Neuron (in vitro differentiated cells): Measurements from ENCODE around the gene ADAMTS7.
"Not testable (repeated sequence)": the region's sequence is repeated elsewhere in the genome, so short reads cannot be mapped to it uniquely, and the experiment has no call there.

Source experiments
- H2AFZ ChIP-seq: one replicate; pipeline ENCODE4 v1.6.1; 2013; ENCODE audit warnings: low read depth, mild to moderate bottlenecking, inconsistent platforms, low read length, moderate library complexity
- H3K27me3 ChIP-seq: one replicate; pipeline ENCODE4 v1.6.1; 2013; ENCODE audit warnings: low read length; ENCODE audit not compliant: insufficient read depth
- H3K36me3 ChIP-seq: one replicate; pipeline ENCODE4 v1.6.1; 2013; ENCODE audit warnings: low read length; ENCODE audit not compliant: insufficient read depth
- H3K4me1 ChIP-seq: one replicate; pipeline ENCODE4 v1.6.1; 2013; ENCODE audit warnings: low read length; ENCODE audit not compliant: insufficient read depth
- H3K4me3 ChIP-seq: 2 replicates; pipeline ENCODE4 v1.5.1; 2013; ENCODE audit warnings: mild to moderate bottlenecking, low read length, moderate library complexity
- H3K9me3 ChIP-seq: one replicate; pipeline ENCODE4 v1.6.1; 2013; ENCODE audit warnings: low read length

Gene ADAMTS7, protein sequence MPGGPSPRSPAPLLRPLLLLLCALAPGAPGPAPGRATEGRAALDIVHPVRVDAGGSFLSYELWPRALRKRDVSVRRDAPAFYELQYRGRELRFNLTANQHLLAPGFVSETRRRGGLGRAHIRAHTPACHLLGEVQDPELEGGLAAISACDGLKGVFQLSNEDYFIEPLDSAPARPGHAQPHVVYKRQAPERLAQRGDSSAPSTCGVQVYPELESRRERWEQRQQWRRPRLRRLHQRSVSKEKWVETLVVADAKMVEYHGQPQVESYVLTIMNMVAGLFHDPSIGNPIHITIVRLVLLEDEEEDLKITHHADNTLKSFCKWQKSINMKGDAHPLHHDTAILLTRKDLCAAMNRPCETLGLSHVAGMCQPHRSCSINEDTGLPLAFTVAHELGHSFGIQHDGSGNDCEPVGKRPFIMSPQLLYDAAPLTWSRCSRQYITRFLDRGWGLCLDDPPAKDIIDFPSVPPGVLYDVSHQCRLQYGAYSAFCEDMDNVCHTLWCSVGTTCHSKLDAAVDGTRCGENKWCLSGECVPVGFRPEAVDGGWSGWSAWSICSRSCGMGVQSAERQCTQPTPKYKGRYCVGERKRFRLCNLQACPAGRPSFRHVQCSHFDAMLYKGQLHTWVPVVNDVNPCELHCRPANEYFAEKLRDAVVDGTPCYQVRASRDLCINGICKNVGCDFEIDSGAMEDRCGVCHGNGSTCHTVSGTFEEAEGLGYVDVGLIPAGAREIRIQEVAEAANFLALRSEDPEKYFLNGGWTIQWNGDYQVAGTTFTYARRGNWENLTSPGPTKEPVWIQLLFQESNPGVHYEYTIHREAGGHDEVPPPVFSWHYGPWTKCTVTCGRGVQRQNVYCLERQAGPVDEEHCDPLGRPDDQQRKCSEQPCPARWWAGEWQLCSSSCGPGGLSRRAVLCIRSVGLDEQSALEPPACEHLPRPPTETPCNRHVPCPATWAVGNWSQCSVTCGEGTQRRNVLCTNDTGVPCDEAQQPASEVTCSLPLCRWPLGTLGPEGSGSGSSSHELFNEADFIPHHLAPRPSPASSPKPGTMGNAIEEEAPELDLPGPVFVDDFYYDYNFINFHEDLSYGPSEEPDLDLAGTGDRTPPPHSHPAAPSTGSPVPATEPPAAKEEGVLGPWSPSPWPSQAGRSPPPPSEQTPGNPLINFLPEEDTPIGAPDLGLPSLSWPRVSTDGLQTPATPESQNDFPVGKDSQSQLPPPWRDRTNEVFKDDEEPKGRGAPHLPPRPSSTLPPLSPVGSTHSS (N-terminal part only)

DNA sequence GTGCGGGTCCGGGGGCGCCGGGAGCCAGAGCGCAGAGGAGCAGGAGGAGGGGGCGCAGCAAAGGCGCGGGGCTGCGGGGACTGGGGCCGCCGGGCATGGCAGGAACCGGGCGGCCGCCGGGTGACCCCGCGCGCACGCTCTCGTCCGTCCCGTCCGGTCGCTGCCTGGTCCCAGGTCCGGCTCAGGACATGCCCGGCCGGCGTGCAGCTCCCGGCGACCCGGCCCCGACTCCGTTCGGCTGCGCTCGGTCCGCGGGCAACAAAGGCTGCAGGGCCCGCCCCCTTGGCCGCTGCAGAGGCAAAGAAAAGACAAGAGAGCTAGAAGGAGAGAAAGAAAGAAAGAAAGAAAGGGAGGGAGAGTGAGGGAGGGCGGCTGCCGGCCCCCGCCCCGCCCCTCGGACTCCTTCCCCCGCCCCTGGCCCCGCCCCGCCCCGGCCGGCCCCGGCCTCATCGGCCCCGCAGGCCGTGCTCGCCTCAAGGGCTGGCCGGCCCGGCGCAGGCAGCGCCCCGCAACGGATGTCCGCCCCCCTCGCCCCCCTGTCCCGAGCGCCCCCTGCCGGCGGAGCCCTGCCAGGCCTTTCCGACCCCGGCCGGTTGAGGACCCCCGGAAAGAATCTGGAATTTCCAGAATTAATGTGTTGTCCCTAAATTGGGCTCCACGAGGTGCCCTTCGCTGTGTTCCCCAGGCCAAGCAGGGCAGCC, at the start of gene ADAMTS7:
Gene ADAMTS7 (minus strand): TSS at position 341 of the 701 bp plus-strand sequence. CDS start 244 bp downstream, at position 97.
- H3K27me3 ChIP-seq = no peaks in the 10 kb centered on the region
- H3K4me1 ChIP-seq = peaks cover 5% of the 10 kb centered on the region
- peak within 1 kb of the TSS; percentile 88 for H2AFZ ChIP-seq
- H3K36me3 ChIP-seq = no peaks in the 10 kb centered on the region
- peaks cover 6% of the 10 kb centered on the region for H3K9me3 ChIP-seq
- H3K4me3 ChIP-seq = peak within 1 kb of the TSS; percentile 80

DNA sequence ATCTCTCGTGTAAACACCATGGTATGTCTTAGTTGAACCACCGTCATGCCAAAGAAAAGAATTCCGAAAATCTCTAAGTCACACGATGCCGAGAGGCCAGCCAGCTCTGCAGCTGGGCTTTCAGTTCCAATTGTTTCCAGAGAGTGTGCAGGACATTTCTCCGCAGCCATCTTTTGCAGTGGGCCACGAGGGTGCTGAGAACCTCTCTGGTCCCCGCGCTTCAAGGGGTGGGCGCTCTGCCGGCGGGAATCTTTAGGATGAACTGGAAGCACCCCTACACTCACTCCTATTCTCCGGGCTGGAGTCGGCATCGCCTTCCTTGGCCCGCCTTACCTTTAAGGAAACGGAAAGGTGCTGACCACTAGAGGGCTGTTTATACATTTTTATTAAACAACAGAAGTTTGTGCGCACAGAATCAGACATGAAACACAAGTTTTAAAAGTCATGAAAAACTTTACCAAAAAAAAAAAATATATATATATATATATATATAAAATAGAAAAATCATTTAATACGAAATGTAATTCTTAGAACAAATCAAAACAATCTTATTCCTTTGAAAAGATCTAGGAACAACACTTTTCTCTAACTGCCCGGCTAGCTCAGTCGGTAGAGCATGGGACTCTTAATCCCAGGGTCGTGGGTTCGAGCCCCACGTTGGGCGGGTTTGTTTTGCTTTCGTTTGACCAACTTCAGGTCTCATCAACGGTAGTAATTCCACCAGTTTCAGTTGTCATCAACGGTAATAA, 48.9 kb upstream of the ADAMTS7 start:
- peak overlapping the region; percentile 61 for H3K4me3 ChIP-seq
- H3K4me1 ChIP-seq = peaks cover 6% of the 10 kb centered on the region
- no peaks in the 10 kb centered on the region for H3K36me3 ChIP-seq
- peak overlapping the region; percentile 87 for H2AFZ ChIP-seq
- H3K27me3 ChIP-seq = no peaks in the 10 kb centered on the region
- no peaks in the 10 kb centered on the region for H3K9me3 ChIP-seq

DNA sequence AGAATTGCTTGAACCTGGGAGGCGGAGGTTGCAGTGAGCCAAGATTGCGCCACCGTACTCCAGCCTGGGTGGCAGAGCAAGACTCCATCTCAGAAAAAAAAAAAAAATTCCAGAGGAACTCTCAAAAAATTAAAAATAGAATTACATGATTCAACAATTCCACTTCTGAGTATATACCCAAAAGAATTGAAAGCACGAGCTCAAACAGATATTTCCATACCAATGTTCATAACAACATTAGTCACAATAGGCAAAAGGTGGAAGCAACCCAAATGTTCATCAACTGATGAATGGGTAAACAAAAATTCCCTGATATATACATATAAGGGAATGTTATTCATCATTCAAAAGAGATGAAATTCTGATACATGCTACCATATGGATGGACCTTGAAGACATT, 44.5 kb upstream of the ADAMTS7 start:
- no peaks in the 10 kb centered on the region for H3K36me3 ChIP-seq
- no peak overlapping the region for H3K4me3 ChIP-seq
- H3K27me3 ChIP-seq = no peaks in the 10 kb centered on the region
- peaks cover 8% of the 10 kb centered on the region for H3K4me1 ChIP-seq
- H3K9me3 ChIP-seq = no peaks in the 10 kb centered on the region
- H2AFZ ChIP-seq = no peak overlapping the region

DNA sequence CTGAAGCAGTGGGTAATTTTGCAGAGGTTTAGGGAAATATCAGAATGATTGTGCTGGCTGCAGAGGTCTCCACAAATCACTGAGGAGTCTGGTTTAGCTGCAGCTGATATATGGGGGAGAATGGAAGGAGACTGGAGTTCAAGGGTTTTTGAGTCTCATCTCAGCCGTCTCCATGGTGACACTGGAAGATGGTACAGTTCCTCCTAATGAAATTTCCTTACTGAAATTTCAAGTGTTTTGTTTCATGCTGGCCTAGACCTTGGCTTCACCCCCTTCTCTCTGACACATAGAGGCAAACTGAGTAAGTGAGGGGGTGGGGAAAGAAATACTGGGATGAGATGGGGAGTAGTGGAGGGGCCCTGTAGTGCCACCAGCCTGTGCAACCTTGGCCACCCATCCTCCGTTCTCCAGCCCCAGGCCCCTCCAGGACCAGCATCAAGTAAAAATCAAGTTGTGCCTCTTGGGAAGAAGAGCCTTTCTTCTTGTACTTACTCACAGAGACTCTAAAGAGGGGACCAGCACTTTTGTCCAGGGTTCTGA, 43.6 kb upstream of the ADAMTS7 start:
- H3K36me3 ChIP-seq = no peaks in the 10 kb centered on the region

DNA sequence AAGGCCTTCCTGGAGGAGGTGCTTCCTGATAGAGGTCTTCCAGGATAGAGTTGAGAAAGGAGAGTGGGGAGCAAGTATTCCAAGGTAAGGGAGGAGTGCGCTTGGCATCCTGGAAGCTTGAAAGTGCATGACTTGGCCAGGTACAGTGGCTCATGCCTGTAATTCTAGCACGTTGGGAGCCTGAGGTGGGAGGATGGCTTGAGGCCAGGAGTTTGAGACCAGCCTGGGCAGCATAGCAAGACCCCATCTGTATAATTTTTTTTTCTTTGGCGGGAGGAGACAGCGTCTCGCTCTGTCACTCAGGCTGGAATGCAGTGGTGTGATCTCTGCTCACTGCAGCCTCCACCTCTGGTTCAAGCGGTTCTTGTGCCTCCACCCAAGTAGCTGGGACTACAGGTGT, 42.2 kb upstream of the ADAMTS7 start:
- H2AFZ ChIP-seq = no peak overlapping the region
- no peaks in the 10 kb centered on the region for H3K36me3 ChIP-seq
- no peaks in the 10 kb centered on the region for H3K9me3 ChIP-seq
- peaks cover 12% of the 10 kb centered on the region for H3K4me1 ChIP-seq
- H3K4me3 ChIP-seq = no peak overlapping the region
- H3K27me3 ChIP-seq = no peaks in the 10 kb centered on the region

More for the DNA sequence above, 43.6 kb upstream of the ADAMTS7 start:
- Histone ChIP-seq H3K4me3 (no peak overlapping the region), H3K27me3 (no peaks in the 10 kb centered on the region), H2AFZ (no peak overlapping the region), H3K4me1 (peaks cover 12% of the 10 kb centered on the region), H3K9me3 (no peaks in the 10 kb centered on the region)

DNA sequence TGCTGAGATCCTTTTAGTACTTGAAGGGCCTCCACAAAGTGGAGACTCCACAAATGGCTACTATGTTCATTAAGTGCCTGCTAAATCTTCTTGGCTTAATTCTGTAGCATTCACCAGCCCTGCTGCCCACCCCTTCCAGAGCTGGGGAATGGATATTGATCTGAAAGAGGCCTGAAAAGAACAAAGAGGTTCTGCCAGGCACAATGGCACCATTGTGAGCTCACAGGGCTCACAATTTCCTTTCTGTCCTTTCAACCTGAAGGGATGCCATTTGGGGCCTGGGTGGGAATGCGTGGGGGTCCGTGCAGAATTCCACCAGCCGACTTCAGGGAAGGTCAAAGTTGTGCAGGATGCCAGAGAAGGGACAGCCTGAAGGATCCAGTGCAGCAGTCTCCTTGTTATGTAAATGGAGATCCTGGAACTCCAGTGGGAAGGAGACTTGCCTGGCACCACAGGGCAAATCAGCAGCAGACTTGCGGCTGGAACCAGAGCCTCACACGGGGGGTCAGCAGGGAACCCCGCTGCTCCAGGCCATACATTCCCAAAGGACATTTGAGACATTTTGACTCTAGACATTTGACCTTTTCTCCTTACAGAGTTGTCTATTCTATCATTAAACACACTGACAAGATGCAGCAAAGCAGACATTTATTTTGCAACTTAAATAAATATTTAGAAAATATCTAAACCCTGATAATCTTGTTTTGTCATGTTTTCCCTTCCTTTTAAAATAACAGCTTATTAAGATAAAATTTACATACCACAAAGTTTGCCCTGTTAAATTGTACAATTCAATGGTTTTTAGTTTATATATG, 39.9 kb upstream of the ADAMTS7 start:
- H3K9me3 ChIP-seq = no peaks in the 10 kb centered on the region
- no peaks in the 10 kb centered on the region for H3K27me3 ChIP-seq
- no peak overlapping the region for H2AFZ ChIP-seq
- peaks cover 12% of the 10 kb centered on the region for H3K4me1 ChIP-seq
- no peaks in the 10 kb centered on the region for H3K36me3 ChIP-seq
- no peak overlapping the region for H3K4me3 ChIP-seq

DNA sequence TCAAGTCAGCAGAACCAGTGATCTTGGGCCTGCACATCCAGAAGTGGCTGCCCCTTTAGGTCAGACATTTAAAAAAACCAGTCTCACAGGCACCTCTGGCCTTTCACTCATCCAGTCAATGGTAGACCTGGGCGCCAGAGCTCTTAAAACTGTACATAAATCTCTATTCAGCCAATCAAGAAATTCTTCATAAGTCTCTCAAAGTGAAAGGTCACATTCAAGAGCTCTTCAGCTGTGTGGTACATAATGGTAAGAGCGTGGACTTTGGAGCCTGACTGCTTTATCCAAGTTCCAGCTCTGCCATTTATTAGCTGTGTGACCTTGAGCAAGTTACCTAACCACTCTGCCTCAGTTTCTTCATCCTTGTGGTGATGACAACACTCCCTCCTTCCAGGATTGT, 39.1 kb upstream of the ADAMTS7 start:
- Histone ChIP-seq H3K27me3 (no peaks in the 10 kb centered on the region), H3K4me3 (no peak overlapping the region), H3K36me3 (no peaks in the 10 kb centered on the region), H2AFZ (no peak overlapping the region), H3K4me1 (peaks cover 12% of the 10 kb centered on the region), H3K9me3 (no peaks in the 10 kb centered on the region)

DNA sequence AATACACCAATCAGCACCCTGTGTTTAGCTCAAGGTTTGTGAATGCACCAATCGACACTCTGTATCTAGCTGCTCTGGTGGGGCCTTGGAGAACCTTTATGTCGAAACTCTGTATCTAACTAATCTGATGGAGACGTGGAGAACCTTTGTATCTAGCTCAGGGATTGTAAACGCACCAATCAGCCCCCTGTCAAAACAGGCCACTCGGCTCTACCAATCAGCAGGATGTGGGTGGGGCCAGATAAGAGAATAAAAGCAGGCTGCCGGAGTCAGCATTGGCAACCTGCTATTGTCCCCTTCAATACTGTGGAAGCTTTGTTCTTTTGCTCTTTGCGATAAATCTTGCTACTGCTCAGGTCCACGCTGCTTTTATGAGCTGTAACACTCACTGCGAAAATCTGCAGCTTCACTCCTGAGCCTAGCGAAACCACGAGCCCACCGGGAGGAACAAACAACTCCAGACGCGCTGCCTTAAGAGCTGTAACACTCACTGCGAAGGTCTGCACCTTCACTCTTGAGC, 36.2 kb upstream of the ADAMTS7 start:
- not testable (repeated sequence) for H3K4me3 ChIP-seq
- peaks cover 12% of the 10 kb centered on the region for H3K4me1 ChIP-seq

DNA sequence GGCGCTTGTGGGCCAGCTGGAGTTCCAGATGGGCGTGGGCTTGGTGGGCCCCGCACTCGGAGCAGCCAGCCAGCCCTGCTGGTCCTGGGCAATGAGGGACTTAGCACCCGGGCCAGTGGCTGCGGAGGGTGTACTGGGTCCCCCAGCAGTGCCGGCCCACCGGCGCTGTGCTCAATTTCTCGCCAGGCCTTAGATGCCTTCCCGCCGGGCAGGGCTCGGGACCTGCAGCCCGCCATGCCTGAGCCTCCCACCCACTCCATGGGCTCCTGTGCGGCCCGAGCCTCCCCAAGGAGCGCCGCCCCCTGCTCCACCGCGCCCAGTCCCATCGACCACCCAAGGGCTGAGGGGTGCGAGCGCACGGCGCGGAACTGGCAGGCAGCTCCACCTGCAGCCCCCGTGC, 35.6 kb upstream of the ADAMTS7 start:
- H3K9me3 ChIP-seq, H2AFZ ChIP-seq, H3K27me3 ChIP-seq, H3K36me3 ChIP-seq, H3K4me3 ChIP-seq: not testable (repeated sequence)
- peaks cover 12% of the 10 kb centered on the region for H3K4me1 ChIP-seq

More for the DNA sequence above, 36.2 kb upstream of the ADAMTS7 start:
- H3K27me3 ChIP-seq, H3K36me3 ChIP-seq, H2AFZ ChIP-seq, H3K9me3 ChIP-seq: not testable (repeated sequence)

DNA sequence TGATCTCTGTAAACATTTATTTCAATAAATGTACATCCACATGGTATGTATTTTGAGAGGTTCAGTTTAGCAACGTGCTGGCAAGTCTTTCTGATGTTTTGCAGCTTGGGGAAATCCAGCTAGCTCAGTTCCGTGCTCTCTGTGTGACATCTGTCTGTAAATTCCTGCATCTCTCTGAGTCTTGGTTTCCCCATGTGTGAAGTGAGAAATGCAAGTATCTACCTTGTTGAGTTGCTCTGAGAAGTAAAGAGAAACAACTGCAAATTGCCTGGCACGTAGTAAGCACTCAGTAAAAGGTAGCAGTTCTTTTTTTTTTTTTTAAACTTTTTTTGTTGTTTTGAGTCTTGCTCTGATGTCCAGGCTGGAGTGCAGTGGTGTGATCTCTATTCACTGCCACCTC, 31.3 kb upstream of the ADAMTS7 start:
- Histone ChIP-seq H3K27me3 (no peaks in the 10 kb centered on the region), H3K4me3 (no peak overlapping the region), H3K36me3 (no peaks in the 10 kb centered on the region), H2AFZ (no peak overlapping the region), H3K4me1 (peaks cover 8% of the 10 kb centered on the region), H3K9me3 (no peaks in the 10 kb centered on the region)

DNA sequence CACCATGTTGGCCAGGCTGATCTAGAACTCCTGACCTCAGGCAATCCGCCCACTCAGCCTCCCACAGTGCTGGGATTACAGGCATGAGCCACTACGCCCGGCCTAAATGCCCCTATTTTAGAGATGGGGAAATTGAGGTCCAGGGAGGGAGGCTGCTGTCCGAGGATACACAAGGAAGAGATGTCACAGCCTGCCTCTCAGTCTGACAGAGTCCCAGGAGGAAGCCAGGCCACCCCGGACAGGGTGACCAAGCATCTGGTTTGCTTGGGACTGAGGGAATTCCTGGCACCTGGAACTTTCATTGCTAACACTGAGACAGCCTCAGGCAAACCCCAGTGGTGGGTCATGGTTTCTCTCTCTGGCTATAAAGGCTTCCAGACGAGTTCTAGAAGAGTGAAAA, 30.6 kb upstream of the ADAMTS7 start:
- no peaks in the 10 kb centered on the region for H3K9me3 ChIP-seq
- no peak overlapping the region for H3K4me3 ChIP-seq
- no peaks in the 10 kb centered on the region for H3K27me3 ChIP-seq
- no peaks in the 10 kb centered on the region for H3K36me3 ChIP-seq
- peaks cover 8% of the 10 kb centered on the region for H3K4me1 ChIP-seq
- H2AFZ ChIP-seq = no peak overlapping the region
